HG03045 (cell line): ENCODE measurements around the gene TAF1L.

Source experiments
- ATAC-seq: cut with Tn5 transposase; IDR thresholded peaks from one replicate; pipeline ENCODE4 v1.9.1; 2021; ENCODE audit warnings: mild to moderate bottlenecking, moderate library complexity; ENCODE audit not compliant: unreplicated experiment

The TAF1L gene

DNA sequence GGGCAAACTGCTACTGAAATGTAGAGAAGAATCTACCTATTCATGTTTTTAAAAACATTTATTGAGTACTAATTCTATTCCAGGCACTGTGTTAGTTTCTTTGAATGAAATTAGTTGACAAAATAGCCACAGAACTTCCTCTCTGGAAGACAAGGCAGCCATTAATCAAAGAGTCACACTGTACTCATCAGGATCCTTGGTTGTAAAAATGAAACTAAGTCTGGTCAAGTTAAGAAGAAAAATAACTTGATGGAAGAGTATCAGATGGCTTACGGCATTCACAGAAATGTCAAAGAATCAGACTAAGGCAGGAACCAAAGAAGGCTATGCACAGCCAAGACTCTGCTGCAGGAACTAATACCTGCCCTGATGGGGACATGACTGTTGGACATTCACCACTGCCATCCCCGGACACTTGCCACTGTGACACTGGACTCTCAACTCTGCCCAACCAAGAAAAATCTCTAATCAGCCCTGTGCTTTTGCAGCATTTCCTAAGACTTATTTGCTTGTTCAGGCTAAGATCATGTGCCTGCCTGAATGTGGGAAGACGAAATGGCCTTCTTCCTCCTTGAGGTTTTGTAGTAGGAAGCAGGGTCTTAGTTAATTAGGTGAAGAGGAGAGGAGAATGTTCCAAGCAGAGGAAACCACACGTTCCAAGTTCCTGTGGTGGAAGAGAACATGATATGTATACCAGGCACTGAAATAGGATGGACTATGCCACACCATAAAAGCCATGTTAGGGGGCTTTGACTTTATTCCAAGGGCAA lies 39.2 kb downstream of the TAF1L start:
- no peak for ATAC-seq

DNA sequence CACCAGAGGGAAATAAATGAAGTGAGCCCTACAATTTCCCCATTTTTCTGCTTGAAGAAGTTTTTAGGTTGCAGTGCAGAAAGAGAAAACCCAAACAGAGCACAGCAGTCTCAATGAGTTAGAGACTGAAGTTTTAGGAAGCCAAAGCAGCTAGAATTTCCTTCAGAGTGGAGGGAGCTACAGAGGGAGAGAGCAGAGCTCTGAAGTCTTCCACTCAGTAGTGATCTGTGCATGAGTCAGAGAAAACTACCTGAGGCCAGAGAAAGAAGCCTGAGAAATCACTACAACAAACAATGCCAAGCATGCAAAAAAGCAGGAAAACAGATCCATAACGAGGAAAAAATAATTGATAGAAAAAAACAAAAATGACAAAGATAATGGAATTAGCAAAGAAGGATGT lies 44.6 kb downstream of the TAF1L start:
- ATAC-seq = no peak

DNA sequence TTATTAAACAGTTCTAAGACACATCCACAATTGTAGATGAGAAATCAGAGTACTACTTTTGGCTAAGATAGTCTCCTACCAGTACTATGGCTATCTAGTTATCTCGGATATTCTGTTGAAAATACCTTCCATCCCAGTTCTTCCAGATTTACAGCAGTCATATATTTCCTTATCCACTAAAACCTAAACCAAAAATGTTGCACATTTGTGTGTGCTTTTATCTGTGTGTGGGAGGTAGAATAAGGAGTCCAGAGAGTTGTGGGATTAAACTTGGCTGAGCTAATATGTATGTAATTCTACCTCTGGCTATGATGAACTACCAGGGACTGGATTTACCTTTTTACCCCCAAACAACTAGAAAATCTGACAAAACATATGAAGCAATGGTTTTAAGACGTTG lies 45.0 kb downstream of the TAF1L start:
- ATAC-seq = no peak

DNA sequence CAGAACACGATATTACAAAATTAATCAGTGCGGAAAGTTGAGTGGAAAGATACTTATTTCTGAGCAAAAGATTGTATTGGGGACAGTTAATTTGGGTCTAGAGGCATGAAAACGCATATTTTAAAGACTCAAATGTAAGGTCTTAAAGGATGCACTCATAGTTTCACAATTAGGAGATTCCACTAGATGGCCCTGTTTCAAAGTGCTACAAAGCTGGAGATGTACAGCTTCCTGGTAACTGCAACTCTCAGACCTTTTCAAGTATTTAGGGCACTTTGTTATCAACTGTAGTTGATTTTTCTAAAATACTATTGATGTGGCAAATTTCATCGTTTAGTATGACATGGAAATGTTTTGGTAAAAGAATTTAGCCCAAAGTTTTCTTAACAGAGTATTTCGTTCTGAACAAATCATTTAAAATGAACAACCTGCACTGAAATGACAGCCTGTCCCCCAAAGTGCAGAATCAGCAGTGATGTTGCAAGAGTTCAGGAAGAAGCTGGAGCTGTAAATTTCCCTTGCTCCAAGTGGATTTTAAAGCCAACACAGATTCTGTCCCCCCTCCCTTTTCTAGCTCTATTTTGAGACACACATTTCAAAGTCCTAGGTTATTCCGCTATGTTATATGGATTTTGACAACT lies 46.3 kb downstream of the TAF1L start:
- peak; percentile 55 for ATAC-seq

DNA sequence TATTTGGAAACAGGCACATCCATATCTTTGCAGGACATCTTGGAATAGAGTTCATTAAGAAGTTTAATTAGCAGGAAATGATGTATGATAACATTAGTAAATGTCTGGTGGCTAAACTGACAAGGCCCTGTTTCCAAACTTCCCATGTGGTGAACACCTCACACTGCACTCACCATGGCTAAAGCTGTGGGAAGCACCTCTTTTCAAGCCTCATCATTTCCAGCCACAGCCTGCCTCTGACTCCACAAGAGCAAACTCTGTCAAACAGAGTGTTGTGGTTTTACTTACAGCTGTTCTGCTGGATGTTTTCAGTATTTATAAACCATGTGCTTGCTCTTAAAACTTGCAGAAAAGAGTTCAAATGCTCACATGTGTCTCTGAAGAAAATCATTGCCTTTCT lies 47.6 kb downstream of the TAF1L start:
- ATAC-seq = no peak

DNA sequence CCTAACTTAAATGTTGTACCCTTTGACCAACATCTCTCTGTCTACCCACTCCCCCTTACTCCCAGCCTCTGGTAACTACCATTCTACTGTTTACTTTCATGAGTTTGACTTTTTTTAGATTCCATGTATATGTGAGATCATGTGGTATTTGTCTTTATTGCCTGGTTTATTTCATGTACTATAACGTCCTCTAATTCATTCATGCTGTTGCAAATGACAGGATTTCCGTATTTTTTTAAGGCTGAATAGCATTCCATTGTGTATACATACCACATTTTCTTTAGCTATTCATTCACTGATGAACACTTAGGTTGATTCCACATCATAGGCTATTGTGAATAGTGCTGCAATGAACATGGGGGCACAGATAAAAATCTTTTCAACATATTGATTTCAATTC lies 50.7 kb downstream of the TAF1L start:
- no peak for ATAC-seq

DNA sequence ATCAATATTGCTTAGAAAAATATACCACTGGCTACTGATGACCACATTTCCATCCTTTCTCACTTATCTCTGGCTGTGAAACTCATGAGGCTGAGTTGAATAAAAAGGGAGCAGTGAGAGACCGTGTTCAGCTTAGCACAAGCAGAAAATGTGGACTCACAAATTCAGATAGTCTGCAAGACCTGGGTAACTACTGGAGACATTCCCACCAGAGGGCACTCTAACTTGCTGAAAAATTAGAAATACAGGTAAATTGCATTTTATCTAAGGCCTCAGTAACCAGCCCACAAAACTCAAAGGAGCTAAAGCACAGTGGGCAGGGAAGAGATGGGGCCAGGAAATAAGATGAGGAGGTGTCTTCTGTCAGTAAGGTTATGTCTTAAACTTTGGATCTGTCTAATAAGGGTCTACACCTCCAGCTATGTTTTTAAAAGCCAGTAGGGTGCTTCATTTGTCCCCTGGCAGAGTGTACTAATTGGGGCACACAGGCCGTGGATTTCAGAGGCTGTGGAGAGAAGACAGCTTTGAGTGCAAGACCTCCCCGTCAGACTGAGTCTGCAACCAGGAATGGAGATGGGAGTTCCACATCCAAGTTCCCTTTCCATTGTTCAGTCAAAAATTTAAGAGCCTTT lies 53.8 kb downstream of the TAF1L start:
- no peak for ATAC-seq

DNA sequence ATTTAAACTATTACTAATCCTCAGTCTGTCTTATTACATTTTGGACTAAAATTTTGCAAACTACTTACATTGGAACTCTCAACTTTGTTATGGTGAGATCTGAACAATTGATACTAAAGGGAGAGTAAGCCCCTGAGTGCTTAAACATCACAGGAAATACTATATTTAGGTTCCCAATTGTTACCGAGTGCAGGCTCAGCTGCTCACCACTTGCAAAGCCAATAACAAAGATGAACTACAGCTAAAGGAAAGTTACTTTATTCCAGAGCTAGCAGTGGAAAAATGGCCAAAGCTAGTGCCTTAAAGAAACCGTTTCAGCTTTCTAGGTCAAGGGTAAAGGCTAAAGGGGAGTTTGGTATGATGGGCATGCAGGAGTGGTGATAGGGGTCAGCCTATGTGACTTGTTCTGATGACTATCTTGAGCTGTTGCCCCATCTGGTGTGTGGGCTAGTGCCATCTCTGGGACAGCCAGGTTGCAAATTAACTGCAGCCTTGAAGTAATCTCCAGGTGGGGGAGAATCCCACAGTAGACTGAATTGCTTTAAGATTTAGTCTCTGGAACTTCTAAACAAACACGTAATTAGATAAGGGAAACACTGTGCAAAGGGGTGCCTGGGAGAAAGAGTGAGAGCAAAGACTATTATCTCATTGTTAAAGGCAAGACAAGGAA lies 54.7 kb downstream of the TAF1L start:
- no peak for ATAC-seq

DNA sequence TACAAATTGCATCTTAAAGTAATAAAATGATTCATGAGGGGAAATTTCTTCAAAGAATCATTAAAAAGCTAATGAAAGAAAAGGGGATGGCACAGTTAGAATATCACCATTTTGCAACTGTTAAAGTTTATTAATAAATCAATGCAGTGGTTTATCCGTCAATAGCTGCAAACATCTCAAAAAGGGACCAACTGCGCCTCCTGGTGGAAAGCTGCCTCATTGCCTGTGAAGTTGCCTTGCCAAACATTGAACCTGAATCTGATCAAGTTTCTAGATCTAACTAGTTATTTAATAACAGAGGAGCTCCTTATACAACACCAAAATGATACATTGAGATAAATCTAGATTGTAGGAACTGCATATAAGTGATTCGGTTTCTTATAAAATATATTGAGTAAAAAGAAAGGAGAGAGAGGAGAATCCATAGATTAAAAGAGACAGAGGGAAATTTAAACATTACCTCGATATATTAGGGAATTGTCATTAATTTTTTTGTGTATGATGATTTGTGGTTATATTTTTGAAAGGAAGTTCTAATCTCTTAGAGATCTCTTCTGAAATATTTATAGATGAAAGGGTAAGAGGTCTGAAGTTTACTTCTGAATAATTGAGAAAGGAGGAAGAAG lies 55.6 kb downstream of the TAF1L start:
- ATAC-seq = no peak
